GM21576 (cell line): ENCODE data around the gene NPY.
A peak's percentile ranks its signal among the peaks of the same experiment; 100 is the strongest.

Experiments used
- ATAC-seq: cut with Tn5 transposase; IDR thresholded peaks from one replicate; pipeline ENCODE4 v1.9.1; 2021; ENCODE audit warnings: mild to moderate bottlenecking, moderate library complexity; ENCODE audit not compliant: unreplicated experiment

Gene NPY

GRCh38 chr7:24312588-24312987 is 28.6 kb downstream of the NPY start:
- ATAC-seq, result no peak

GRCh38 chr7:24313777-24314176 is 29.8 kb downstream of the NPY start:
- no peak for ATAC-seq

- ATAC-seq, result no peak
Measured at GRCh38 chr7:24316340-24316739, 32.4 kb downstream of the NPY start.

GRCh38 chr7:24318326-24318725 is 34.3 kb downstream of the NPY start:
- ATAC-seq, result no peak

- no peak for ATAC-seq
Measured at GRCh38 chr7:24319209-24319608, 35.2 kb downstream of the NPY start.

- no peak for ATAC-seq
Measured at GRCh38 chr7:24323961-24324480, 40.0 kb downstream of the NPY start.

GRCh38 chr7:24325708-24326107 is 41.7 kb downstream of the NPY start:
- peak; percentile 87 for ATAC-seq

GRCh38 chr7:24328050-24328449 is 44.1 kb downstream of the NPY start:
- no peak for ATAC-seq

GRCh38 chr7:24328894-24329293 is 44.9 kb downstream of the NPY start:
- ATAC-seq, result no peak

- no peak for ATAC-seq
Measured at GRCh38 chr7:24334012-24334411, 50.0 kb downstream of the NPY start.

- ATAC-seq, result no peak
Measured at GRCh38 chr7:24334627-24335026, 50.6 kb downstream of the NPY start.

- ATAC-seq, result no peak
Measured at GRCh38 chr7:24336461-24336860, 52.5 kb downstream of the NPY start.

- no peak for ATAC-seq
Measured at GRCh38 chr7:24337180-24337579, 53.2 kb downstream of the NPY start.

GRCh38 chr7:24339575-24339974 is 55.6 kb downstream of the NPY start:
- no peak for ATAC-seq

GRCh38 chr7:24340727-24341126 is 56.7 kb downstream of the NPY start:
- no peak for ATAC-seq
